Progenitor cell of endocrine pancreas (in vitro differentiated cells): Measurements from ENCODE around the gene USP48. TPM values are rescaled to one million over a fixed set of nuclear protein-coding genes. Genes with fewer than 3 reads are reported as not detected.

ENCODE experiments used
- DNase-seq: peaks from one replicate; pipeline ENCODE4 v3.0.0; 2021; ENCODE audit warnings: low spot score; ENCODE audit not compliant: unreplicated experiment
- H3K27ac Mint-ChIP-seq: 2 replicates; pipeline ENCODE4 v1.8.0; 2021; ENCODE audit warnings: mild to moderate bottlenecking, moderate library complexity, mixed read lengths
- H3K27me3 Mint-ChIP-seq: 2 replicates; pipeline ENCODE4 v1.8.0; 2021; ENCODE audit warnings: mixed read lengths
- H3K36me3 Mint-ChIP-seq: 2 replicates; pipeline ENCODE4 v1.8.0; 2022; ENCODE audit warnings: mixed read lengths; ENCODE audit not compliant: insufficient read depth
- H3K4me1 Mint-ChIP-seq: 2 replicates; pipeline ENCODE4 v1.8.0; 2021; ENCODE audit warnings: low read depth, mixed read lengths
- H3K4me3 Mint-ChIP-seq: 2 replicates; pipeline ENCODE4 v1.8.0; 2021; ENCODE audit warnings: low read depth, mild to moderate bottlenecking, moderate library complexity, mixed read lengths
- H3K9me3 Mint-ChIP-seq: 2 replicates; pipeline ENCODE4 v1.8.0; 2021; ENCODE audit warnings: low read depth, mixed read lengths
- CTCF ChIP-seq: fragments of 200-600 bp; sonication (generic); IDR thresholded peaks from one replicate; pipeline ENCODE4 v1.5.0; 2021; ENCODE audit warnings: antibody characterized with exemption, mild to moderate bottlenecking; ENCODE audit not compliant: unreplicated experiment
- total RNA-seq: library from RNA; stranded (reverse); gene quantifications from 2 replicates; pipeline ENCODE4 v1.2.1, GENCODE V29; 2021

Gene USP48
- total RNA-seq, 1 donor from 2014 or later, result 77.3 TPM

DNA sequence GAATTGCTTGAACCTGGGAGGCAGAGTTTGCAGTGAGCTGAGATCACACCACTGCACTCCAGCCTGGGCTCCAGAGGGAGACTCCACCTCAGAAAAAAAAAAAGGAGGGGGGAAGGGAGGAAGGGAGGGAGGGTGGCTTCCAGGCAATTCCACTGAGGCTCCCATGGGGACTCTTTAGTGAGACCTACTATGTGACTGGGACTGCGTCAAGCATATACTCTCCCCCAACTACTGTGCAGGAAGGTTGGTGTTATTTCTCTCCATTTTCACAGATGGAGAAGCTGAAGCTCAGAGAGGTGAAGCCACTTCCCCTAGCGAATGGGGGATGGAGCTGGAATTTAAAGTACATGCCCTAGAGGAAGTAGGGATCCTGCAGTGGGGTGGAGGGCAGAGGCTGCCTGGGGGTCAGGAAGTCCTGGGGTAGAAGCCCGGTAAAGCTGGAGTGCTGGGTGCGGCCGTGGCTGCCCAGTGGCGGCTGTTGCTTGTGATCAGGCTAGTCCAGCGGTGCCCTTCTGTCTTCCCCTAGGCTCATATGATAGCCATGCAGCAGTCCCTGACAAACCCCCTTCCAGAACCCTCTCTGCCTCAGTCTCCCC is 154.1 kb downstream of the USP48 start:
- no peak overlapping the region for H3K27ac Mint-ChIP-seq
- no peak for TF ChIP-seq CTCF
- H3K4me3 Mint-ChIP-seq, result no peak overlapping the region
- H3K4me1 Mint-ChIP-seq, result peaks cover 6% of the 10 kb centered on the region
- DNase-seq, result no peak
- H3K36me3 Mint-ChIP-seq, result no peaks in the 10 kb centered on the region
- H3K9me3 Mint-ChIP-seq, result no peaks in the 10 kb centered on the region
- H3K27me3 Mint-ChIP-seq, result peaks cover 13% of the 10 kb centered on the region

Other genes with a start within 250 kb of the USP48 start
- 15.3 and 16.1 TPM in 2 replicates for gene RAP1GAP, start 113.8 kb downstream of the USP48 start, total RNA-seq
- 0.55 and 0.77 TPM in 2 replicates for gene LDLRAD2, start 29.1 kb upstream of the USP48 start, total RNA-seq
- 656 and 657 TPM in 2 replicates for gene HSPG2, start 154.2 kb upstream of the USP48 start, total RNA-seq
- gene CELA3B, start 193.9 kb upstream of the USP48 start, total RNA-seq, result 0.58 TPM in 1 of 2 replicates, not detected in the other
- gene CELA3A, start 218.5 kb upstream of the USP48 start, total RNA-seq, result 1.5 and 3.1 TPM in 2 replicates